CD1c-positive myeloid dendritic cell (primary cell): ENCODE results near the gene ITGB3.
"Not testable (repeated sequence)": the region's sequence is repeated elsewhere in the genome, so short reads cannot be mapped to it uniquely, and the experiment has no call there.

Experiments used
- DNase-seq: peaks from one replicate; pipeline ENCODE4 v3.0.0-alpha.2; 2016; ENCODE audit errors: extremely low spot score

ITGB3 gene

GRCh38 chr17:47223007-47223406 lies 30.6 kb upstream of the ITGB3 start:
- DNase-seq = no peak

- DNase-seq = no peak
Measured at GRCh38 chr17:47223460-47223859, 30.2 kb upstream of the ITGB3 start.

DNA sequence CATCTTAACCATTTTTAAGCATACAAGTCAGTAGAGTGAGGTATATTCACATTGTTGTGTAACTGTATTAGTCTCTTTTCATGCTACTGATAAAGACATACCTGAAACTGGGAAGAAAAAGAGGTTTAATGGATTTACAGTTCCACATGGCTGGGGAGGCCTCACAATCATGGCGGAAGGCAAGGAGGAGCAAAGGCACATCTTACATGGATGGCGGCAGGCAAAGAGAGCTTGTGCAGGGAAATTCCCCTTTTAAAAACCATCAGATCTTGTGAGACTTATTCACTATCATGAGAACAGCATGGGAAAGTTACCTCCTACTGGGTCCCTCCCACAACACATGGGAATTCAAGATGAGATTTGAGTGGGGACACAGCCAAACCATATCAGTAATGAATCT lies 29.6 kb upstream of the ITGB3 start:
- DNase-seq = not testable (repeated sequence)

DNA sequence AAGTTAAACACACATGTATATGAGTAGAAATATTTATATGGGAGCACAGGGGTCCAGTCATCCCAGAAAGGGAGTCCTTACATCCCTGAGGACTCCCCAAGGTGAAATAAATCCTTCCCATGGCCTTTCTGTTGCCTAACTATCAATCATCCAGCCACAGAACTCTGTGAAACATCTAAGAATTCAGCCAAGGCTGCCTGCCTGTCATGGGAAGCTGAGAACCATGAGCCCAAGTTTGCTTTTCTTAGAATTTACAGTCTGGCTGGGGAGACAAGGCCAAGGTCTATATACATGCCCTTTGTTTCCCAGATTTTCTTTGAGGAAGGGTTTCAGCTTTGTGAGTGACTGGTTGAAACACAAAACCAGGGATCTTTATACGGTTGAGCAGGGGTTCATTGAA lies 28.7 kb upstream of the ITGB3 start:
- no peak for DNase-seq

GRCh38 chr17:47225436-47225858 lies 28.2 kb upstream of the ITGB3 start:
- peak; percentile 85 for DNase-seq

GRCh38 chr17:47225911-47226688 lies 27.5 kb upstream of the ITGB3 start:
- no peak for DNase-seq

DNA sequence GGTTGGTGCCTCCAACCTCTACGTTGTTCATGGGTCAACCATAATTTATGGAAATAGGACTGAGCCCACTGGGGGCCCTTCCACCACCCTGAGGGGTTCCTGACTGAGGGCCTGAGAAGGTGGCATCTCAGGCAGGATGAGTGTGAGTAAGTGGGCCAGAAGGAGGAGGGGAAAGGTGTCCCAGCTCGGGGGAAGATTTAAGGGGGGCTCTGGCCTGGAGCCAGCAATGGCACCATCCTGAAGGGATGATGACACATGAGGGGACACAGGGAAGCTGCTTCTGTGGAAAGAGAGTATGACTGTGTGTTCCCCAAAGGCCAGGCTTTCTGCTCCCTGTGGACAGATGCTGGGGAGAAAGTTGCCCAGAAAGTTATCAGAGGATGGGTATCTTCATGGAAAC lies 25.8 kb upstream of the ITGB3 start:
- DNase-seq = no peak

DNA sequence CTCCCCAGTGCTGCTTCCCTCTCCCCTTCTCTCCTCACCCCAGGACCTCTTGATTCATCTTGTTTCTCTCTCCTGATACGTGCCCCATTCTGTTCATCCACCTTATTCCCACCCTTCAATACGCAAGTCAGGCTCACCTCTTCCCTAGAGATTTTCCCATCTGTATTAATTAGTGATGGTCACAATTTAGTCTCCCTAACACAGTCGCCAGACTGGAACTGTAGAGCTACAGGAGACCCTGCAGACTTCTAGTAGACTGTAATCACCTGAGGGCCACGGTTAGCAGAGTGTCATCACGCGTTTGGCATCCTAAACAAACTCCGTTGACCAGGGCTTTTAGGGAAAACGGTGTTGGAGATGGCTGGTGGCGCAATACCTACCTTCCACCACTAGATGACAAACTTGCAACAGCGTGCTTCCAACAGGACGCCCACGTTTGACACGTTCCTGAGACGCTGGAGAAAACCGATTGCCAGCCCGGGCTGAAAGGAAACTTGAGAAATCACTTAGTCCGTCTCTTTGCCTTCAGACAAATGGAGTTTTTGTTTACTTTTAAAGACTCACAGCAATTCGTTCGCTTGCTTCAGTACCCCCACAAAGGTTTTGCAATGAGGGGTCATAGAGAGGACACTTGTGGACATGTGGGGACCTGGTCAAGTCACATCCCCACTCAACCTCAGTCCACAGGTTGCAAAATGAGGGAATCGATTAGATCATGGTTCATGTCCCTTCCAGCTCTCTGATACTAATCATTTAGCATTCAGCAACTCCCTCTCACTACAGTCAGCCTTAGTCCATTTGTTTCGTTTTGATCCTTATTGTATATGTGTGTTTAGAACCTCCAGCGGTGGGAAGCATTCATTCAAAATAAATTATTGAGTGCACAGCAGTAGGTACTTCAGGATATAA lies 23.8 kb upstream of the ITGB3 start:
- DNase-seq = peak; percentile 92

DNA sequence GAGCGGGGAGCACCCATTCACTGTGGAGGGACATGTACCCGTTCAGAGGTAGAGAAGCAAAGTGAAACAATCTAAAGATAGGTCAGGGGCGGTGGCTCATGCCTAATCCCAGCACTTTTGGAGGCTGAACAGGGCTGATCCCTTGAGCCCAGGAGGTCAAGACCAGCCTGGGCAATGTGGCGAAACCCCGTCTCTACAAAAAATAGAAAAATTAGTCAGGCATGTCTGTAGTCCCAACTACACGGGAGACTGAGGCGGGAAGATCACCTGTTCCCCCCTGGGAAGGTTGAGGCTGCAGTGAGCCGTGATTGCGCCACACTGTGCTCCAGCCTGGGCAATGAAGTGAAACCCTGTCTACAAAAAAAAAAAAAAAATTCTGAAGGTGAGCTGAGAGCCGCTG lies 22.8 kb upstream of the ITGB3 start:
- no peak for DNase-seq

DNA sequence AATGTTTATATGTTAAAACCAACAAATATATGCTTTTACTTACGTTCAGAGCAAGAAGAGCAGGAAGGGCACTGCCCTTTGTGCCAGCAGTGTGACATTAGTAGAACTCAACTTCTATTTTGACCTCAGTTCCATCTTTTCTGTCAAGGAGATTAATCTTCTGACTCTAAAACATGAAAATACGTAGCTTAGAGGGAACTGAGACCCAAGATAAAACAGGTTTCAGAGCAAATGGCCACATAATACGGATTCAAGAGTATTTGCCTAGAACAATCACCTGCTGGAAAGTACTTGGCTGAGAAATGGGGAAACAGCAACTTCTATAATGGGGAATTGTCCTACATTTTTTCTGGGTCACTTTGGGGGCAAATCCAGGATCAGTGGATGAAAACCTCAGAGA lies 22.3 kb upstream of the ITGB3 start:
- no peak for DNase-seq

DNA sequence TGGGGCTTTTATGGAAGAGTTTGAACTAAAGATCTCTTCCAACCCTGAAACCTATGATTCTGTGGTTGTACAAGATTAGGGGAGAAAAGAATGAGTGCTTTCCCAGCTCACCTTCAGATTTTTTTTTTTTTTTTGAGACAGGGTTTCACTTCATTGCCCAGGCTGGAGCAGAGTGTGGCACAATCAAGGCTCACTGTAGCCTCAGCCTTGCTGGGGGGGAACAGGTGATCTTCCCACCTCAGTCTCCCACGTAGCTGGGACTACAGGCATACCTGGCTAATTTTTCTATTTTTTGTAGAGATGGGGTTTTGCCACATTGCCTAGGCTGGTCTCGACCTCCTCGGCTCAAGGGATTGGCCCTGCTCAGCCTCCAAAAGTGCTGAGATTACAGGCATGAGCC lies 21.8 kb upstream of the ITGB3 start:
- DNase-seq = no peak

GRCh38 chr17:47232465-47232864 lies 21.2 kb upstream of the ITGB3 start:
- DNase-seq = no peak

DNA sequence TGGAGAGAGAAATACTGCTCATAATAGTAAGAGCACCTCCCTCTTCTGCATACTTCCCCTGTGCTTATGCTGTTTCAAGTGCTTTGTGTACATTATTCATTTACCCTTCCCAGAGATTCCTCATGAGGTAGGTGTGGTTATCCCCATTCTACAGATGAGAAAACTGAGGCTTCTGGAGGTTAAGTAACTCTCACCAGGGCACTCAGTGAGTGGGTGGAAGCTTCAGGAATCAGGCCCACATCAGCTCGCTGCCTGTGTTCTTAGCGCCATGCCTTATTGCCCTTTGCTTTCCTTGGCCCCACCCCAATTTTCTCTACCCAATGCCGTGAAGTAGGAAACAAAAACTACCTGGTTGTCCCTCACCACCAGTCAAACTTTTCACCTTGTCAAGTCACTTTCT lies 18.1 kb upstream of the ITGB3 start:
- DNase-seq = no peak

DNA sequence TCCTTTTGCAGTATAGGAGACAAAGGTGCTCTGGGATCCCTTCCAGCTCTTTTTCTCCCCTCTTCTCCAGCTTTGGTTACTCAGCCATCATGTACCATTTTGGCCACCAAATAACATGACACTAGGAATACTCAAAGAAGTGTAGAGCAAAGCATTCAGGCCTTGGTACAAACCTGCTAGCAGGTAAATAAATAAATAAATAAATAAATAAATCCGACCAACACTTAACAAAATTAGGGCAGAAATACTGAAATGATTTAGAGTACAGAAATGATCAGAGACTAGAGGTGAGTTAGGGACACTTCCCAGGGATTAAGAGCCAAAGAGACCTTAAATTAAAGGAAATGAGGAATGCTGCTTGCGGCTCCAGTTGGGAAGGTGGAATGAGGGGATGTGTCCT lies 17.7 kb upstream of the ITGB3 start:
- DNase-seq = no peak

DNA sequence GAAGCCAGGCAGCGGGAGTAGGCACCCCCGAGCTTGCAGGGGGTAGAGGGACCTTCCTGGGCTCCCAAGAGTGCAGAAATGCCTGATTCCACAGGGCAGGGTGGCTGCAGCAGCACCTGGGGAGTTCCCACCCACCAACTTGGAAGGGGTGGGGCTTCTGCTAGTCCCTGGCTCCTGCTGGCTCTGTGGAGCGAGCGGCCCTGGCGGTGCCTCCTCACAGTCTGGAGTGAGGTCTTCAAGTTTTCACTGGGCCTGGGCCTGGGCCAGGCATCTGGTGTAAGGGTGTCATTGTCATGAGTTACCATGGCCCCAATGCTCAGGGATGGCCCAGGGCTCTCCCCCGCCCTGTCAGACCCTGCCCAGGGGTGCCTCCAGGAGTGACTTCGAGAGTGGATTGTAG lies 15.8 kb upstream of the ITGB3 start:
- no peak for DNase-seq

DNA sequence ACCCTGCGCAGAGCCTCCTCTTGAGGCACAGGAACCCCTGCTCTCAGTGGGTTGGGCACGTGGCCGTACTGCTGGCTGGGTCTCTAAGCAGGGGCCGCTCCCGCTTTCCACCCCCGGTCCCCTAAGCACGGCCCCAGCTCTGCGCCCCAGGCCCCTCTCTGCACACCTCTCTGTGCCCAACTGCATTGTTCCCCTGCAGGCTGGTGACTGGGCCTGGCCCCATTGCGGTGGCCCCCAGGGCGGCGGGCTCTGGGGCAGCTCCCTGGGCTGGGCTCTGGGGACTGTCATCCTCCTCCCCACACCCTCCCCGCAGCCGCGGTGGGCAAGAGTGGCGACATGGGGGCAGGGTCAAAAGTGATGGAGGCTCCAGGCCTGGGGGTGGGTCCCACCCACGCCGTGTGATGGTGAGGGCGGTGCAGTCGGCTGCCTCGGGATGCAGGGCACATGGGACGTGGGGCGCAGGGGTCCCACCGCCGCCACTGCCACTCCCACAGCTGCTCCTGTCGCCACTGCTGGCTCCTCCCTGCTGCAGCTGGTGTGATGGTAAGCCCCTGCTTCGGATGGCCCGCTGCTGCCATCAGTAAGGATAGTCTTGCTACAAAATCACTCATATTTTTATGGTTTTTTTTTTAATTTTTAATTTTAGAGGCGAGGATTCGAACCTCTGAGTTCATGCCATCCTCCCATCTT lies 15.2 kb upstream of the ITGB3 start:
- no peak for DNase-seq

DNA sequence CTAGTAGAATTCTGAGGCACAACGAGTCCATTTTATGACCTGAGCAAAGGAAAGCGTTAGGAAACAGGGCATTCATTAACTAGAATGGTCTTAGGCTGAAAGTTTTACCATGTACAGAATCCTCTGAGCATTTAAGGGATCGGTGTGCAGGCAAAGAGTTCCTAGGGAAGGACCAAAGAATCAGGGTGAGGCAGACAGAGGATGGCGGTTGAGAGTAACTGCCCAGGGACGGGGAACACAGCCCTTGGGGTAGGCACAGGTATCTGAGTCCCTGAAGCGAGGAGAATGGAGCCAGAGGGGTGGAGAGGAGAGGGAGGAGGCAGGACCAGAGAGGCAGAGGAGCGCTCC lies 14.0 kb upstream of the ITGB3 start:
- DNase-seq = no peak

DNA sequence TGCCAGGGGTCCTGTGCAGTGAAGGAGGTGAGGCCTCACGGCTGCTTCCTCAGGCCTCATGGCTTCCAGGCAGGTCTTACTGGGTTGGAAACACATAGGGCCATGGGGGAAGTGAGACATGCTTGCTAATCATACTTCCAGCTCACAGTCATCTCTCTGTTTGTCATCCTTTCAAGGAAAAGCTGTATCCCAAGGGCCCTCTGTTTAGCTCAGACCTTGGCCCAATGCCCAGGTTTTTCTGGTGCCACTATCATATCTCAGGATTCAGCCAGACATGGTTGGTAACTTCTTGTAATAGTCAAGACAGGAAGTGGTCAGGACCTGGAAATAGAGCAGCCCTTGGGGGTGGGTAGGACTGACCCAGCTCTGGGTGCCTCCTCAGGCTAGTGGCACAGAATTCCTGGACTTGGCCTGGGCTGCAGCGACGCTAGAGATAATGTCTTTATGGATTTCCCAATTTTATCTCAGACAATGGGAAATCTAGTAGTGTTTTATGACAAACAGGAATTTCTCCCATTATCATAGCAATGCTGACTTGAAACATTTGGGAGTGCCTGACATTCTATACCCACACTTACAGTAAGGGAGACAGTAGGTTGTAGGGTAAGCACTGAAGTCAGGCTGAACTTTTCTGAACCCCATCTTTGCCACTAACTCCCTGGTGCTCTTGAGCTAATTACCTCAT lies 13.5 kb upstream of the ITGB3 start:
- DNase-seq = peak; percentile 76

- no peak for DNase-seq
Measured at GRCh38 chr17:47240806-47241205, 12.8 kb upstream of the ITGB3 start.

DNA sequence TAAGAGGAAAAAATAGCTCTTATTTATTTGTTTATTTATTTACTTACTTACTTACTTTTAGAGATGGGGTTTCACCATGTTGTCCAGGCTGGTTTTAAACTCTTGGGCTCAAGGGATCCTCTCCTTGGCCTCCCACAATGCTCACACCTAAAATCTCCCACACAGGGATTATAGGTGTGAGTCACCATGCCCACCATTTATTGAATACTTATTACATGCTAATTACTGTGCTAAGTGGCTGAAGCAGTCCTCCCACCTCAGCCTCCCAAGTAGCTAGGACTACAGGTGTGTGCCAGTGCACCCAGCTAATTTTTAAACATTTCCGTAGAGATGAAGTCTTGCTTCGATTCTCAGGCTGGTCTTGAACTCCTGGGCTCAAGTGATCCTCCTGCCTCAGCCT lies 11.0 kb upstream of the ITGB3 start:
- no peak for DNase-seq

DNA sequence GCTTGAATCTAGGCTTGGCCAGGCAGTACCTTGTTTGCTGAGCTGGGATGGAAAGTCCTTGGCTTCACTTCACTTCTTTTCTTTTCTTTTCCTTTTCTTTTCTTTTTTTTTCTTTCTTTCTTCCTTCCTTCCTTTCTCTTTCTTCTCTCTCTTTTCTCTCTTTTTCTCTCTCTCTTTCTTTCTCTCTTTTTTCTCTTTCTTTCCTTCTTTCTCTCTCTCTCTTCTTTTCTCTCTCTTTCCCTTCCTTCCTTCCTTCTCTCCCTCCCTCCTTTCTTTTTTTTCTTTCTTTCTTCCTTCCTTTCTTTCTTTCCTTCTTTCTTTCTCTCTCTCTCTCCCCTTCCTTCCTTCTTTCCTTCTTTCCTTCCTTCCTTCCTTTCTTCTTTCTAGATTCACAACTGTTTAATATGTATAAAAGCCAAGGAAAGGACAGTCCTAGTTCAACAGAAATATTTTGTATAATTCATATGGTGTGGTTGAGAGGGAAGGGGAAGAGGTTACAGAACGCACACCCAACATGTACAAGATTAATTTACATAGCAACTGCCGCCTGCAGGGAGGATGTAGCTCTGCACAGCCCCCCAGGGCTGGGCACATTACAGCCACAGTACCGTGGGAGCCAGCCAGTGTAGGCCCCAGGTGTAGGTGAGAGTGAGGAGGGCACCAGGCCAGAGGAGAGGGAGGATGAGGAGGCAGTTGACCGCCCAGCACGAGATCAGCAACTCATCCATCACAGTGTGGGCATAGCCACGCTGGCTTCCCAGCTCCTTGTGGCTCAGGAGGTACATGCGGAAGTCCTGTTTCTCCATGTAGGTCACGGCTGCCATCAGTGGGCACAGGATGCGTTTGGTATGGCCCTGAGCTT lies 9.7 kb upstream of the ITGB3 start:
- no peak for DNase-seq
